OCI-LY7 (cell line): ENCODE data around the gene FOXI1.

Experiments
- EZH2phosphoT487 ChIP-seq: fragments of 200-600 bp; sonication (generic); IDR thresholded peaks from 2 replicates; pipeline ENCODE4 v1.6.1; 2018; ENCODE audit warnings: low read depth, borderline replicate concordance, mild to moderate bottlenecking, mixed run types, antibody characterized with exemption, low read length, moderate library complexity, mixed read lengths
- TF ChIP-seq, protein P1 (sequence below): fragments of 200-600 bp; sonication (generic); conservative IDR thresholded peaks from 2 replicates; pipeline ENCODE4 v1.5.1; 2014; ENCODE audit warnings: mild to moderate bottlenecking, antibody characterized with exemption, low read length, moderate library complexity, mixed read lengths

DNA sequence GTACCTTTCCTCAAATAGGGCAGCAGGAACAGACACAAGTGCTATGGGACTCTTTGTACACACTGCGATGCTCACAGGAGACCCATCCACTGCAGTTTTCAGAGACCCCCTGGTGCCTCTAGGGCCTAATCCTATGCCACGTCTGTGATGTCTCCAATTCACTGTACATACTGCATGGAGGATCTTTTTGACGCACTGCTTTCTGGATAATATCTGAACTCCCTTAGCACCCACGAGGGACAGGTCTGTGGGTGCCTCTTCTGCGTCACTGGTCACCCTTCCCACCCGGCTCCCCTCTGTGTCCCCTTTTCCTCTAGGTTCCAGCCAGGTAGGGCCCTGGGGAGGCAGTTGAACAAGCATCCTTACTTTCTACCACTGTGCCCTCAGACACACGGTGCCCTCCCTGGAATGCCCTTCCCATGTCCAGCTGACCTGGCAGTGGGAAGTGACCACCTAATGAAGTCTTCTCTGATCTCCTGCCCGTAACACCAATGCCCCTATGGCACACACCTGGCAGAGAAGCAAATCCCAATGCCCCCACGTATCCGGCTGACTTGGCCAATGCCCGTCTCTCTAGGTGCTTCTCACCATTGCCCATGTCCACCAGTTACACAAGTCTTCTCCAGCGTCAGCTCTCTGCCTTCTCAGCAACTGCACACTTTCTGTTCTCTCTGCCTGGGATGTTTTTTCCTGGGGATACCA lies 41.5 kb downstream of the FOXI1 start:
- TF ChIP-seq EZH2phosphoT487: no peak
- TF ChIP-seq, protein P1, sequence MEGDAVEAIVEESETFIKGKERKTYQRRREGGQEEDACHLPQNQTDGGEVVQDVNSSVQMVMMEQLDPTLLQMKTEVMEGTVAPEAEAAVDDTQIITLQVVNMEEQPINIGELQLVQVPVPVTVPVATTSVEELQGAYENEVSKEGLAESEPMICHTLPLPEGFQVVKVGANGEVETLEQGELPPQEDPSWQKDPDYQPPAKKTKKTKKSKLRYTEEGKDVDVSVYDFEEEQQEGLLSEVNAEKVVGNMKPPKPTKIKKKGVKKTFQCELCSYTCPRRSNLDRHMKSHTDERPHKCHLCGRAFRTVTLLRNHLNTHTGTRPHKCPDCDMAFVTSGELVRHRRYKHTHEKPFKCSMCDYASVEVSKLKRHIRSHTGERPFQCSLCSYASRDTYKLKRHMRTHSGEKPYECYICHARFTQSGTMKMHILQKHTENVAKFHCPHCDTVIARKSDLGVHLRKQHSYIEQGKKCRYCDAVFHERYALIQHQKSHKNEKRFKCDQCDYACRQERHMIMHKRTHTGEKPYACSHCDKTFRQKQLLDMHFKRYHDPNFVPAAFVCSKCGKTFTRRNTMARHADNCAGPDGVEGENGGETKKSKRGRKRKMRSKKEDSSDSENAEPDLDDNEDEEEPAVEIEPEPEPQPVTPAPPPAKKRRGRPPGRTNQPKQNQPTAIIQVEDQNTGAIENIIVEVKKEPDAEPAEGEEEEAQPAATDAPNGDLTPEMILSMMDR: no peak
